AG04450 (cell line): ENCODE results near the gene SH3D19. TPM values are rescaled to one million over a fixed set of nuclear protein-coding genes. Genes with fewer than 3 reads are reported as not detected.

Experiments
- CTCF ChIA-PET: fragments of 300-600, 350-600 bp; formaldehyde crosslinking; extraction: SDS; loops from one replicate; lab custom pipeline; 2022; ENCODE audit warnings: antibody characterized with exemption, inconsistent platforms; lab: Charles Lee
- POLR2A ChIA-PET: fragments of 350-600 bp; formaldehyde crosslinking; extraction: SDS; loops from one replicate; lab custom pipeline; 2021; ENCODE audit warnings: antibody characterized with exemption, inconsistent platforms; lab: Yijun Ruan, JAX
- DNase-seq: peaks from one replicate; pipeline ENCODE4 v3.0.0-alpha.2; 2011; ENCODE audit warnings: low read depth, low spot score
- H3K27ac ChIP-seq: one replicate; pipeline ENCODE4 v1.5.1; 2012; ENCODE audit warnings: low read depth, low read length, control low read depth
- H3K27me3 ChIP-seq: one replicate; pipeline ENCODE4 v1.6.0; 2012; ENCODE audit warnings: low read length; ENCODE audit not compliant: control insufficient read depth, insufficient read depth
- H3K4me3 ChIP-seq: 2 replicates; pipeline ENCODE4 v1.5.1; 2011; ENCODE audit warnings: mild to moderate bottlenecking, low read depth, low read length, control low read depth
- H3K9me3 ChIP-seq: 2 replicates; pipeline ENCODE4 v1.5.1; 2012; ENCODE audit warnings: low read length; ENCODE audit not compliant: control insufficient read depth, insufficient read depth
- polyA plus RNA-seq: library from polyadenylated mRNA; depleted of rRNA; stranded (reverse); fragments of >200 nt; gene quantifications from 2 replicates; pipeline ENCODE4 v1.2.3, GENCODE V29; 2011
- TF ChIP-seq, protein P1 (sequence below): IDR thresholded peaks from 2 replicates; pipeline ENCODE4 v1.5.1; 2011; ENCODE audit warnings: low read depth, low read length, control low read depth, inconsistent platforms

SH3D19 gene
- polyA plus RNA-seq, 1 experiment, result 32.6 TPM

- no peak overlapping the region for H3K4me3 ChIP-seq
- CTCF ChIA-PET, result interaction anchor here (1.1 kb wide), 1 partner anchor 9 kb away, joined by 3 read pairs; no protein-coding TSS in a partner anchor
- no peak overlapping the region for H3K27ac ChIP-seq
- TF ChIP-seq, protein P1, sequence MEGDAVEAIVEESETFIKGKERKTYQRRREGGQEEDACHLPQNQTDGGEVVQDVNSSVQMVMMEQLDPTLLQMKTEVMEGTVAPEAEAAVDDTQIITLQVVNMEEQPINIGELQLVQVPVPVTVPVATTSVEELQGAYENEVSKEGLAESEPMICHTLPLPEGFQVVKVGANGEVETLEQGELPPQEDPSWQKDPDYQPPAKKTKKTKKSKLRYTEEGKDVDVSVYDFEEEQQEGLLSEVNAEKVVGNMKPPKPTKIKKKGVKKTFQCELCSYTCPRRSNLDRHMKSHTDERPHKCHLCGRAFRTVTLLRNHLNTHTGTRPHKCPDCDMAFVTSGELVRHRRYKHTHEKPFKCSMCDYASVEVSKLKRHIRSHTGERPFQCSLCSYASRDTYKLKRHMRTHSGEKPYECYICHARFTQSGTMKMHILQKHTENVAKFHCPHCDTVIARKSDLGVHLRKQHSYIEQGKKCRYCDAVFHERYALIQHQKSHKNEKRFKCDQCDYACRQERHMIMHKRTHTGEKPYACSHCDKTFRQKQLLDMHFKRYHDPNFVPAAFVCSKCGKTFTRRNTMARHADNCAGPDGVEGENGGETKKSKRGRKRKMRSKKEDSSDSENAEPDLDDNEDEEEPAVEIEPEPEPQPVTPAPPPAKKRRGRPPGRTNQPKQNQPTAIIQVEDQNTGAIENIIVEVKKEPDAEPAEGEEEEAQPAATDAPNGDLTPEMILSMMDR, result no peak
- DNase-seq, result no peak
- no peaks in the 10 kb centered on the region for H3K27me3 ChIP-seq
- no peaks in the 10 kb centered on the region for H3K9me3 ChIP-seq
- POLR2A ChIA-PET, result interaction anchor here (1.2 kb wide), 1 partner anchor 10 kb away, joined by 3 read pairs; no protein-coding TSS in a partner anchor
Measured at GRCh38 chr4:151157543-151157942, 167.9 kb downstream of the SH3D19 start.

DNA sequence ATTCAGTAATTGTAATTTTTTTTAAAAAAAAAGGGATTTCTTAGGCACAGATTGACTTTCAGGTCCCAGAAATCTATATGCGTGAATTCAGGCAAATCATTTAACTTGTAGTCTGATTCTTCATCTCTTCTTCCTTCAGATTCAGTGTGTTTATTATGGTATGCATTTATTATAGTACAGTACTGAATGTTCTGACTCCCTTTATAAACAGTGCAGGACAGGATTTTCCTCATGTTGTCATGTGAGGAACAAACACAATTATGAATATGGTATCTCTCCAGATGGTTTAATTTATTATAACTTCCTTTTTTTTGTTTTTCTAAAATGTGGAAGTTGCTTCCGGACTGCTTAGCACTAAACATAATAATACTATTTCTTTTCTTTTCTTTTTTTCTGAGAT lies 171.8 kb downstream of the SH3D19 start:
- no peak for DNase-seq
- TF ChIP-seq, protein P1, result no peak
- Histone ChIP-seq H3K9me3 (no peaks in the 10 kb centered on the region), H3K27ac (no peak overlapping the region), H3K4me3 (no peak overlapping the region), H3K27me3 (no peaks in the 10 kb centered on the region)
- CTCF ChIA-PET, result no interaction called here
- POLR2A ChIA-PET, result no interaction called here

DNA sequence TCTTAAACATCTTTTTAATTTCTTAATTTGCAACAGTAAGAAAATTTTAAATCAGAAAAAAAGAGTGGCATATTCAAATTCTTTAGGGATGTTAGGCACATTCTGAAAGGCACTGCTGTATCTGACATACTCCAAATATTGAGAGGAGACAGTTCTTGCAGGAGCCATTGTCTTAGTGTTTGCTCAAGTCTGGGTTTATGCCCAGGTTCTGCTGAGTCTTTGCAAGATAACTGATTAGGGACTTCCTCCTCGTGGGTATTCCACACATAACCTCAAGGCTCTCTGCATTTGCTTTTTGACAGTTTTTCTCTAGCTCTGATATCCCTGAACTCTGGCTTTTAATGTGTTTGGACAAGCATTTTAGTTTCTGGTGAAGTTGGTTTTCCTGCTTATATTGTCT lies 173.4 kb downstream of the SH3D19 start:
- no peak for DNase-seq
- POLR2A ChIA-PET, result no interaction called here
- CTCF ChIA-PET, result interaction anchor here (0.6 kb wide), 1 partner anchor 35 kb away, joined by 3 read pairs; no protein-coding TSS in a partner anchor
- no peaks in the 10 kb centered on the region for H3K9me3 ChIP-seq
- no peak overlapping the region for H3K27ac ChIP-seq
- TF ChIP-seq, protein P1, result no peak
- H3K4me3 ChIP-seq, result no peak overlapping the region
- H3K27me3 ChIP-seq, result no peaks in the 10 kb centered on the region

DNA sequence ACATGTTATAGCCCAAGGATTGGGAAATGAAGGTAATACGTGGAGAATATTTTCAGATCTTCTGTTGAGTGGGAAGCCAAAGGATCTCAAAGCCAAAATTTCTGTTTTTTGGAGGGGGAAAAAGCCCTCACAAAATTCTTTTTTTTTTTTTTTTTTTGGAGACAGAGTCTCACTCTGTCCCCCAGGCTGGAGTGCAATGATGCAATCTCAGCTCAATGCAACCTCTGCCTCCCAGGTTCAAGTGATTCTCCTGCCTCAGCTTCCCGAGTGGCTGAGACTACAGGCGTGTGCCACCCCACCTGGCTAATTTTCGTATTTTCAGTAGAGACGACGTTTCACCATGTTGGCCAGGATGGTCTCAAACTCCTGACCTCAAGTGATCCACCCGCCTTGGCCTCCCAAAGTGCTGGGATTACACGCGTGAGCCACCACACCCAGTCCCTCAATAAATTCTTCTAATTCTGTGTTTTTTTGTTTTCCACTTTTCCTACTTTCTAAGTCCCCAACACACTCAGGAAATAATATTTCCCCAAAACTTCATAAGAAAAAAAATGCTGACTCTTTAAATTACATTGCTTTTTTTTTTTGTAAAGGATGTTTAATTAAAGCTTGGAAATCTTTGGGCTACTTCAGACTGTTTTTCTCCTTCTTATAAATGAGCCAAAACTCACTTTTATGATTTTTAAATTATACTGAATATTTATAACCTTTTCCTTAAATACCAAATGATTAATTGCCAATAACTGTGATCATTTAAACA lies 174.4 kb downstream of the SH3D19 start:
- H3K27ac ChIP-seq, result no peak overlapping the region
- H3K4me3 ChIP-seq, result no peak overlapping the region
- ChIA-PET CTCF (no interaction called here), POLR2A (no interaction called here)
- H3K27me3 ChIP-seq, result no peaks in the 10 kb centered on the region
- TF ChIP-seq, protein P1, result no peak
- no peaks in the 10 kb centered on the region for H3K9me3 ChIP-seq
- no peak for DNase-seq

DNA sequence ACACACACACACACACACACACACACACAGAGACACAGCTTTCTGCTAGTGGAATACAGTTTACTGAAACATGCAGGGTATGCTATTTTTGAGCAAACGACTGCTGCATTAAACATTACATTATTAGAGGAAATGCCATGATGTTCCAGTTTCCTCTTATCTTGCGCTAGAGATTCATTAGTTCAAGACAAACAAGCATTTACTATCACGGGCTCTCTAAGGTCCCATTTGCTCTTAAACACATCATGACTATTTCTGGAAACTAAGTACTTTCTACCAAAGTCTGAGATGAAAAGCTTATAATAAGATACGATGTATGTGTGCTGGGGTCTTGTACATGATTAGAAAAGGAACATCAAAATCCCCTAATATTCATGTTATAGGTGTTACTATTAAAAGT lies 177.1 kb downstream of the SH3D19 start:
- no peak for DNase-seq
- H3K9me3 ChIP-seq, result no peaks in the 10 kb centered on the region
- no peak overlapping the region for H3K27ac ChIP-seq
- TF ChIP-seq, protein P1, result no peak
- no peak overlapping the region for H3K4me3 ChIP-seq
- ChIA-PET CTCF (interaction anchor here (0.7 kb wide), 1 partner anchor 9 kb away, joined by 3 read pairs; no protein-coding TSS in a partner anchor), POLR2A (interaction anchor here (1.3 kb wide), 1 partner anchor 10 kb away, joined by 3 read pairs; no protein-coding TSS in a partner anchor)
- H3K27me3 ChIP-seq, result no peaks in the 10 kb centered on the region
